ENCODE results near the gene ERI3.

- TF ChIP-seq POLR2AphosphoS5 (IDR thresholded peaks at IDR 0.05), result no peak
- TF ChIP-seq EP300 (IDR thresholded peaks at IDR 0.05), result no peak
- no peak for TF ChIP-seq CTCF (IDR thresholded peaks at IDR 0.05)
- TF ChIP-seq POLR2A (IDR thresholded peaks at IDR 0.05), result no peak
These were observed 22.6 kb downstream of the ERI3 start for GRCh38 chr1:44332505-44332904.

Measured in gastroesophageal sphincter (tissue), 3 donors.